ENCODE results near the gene MATN4.

DNA sequence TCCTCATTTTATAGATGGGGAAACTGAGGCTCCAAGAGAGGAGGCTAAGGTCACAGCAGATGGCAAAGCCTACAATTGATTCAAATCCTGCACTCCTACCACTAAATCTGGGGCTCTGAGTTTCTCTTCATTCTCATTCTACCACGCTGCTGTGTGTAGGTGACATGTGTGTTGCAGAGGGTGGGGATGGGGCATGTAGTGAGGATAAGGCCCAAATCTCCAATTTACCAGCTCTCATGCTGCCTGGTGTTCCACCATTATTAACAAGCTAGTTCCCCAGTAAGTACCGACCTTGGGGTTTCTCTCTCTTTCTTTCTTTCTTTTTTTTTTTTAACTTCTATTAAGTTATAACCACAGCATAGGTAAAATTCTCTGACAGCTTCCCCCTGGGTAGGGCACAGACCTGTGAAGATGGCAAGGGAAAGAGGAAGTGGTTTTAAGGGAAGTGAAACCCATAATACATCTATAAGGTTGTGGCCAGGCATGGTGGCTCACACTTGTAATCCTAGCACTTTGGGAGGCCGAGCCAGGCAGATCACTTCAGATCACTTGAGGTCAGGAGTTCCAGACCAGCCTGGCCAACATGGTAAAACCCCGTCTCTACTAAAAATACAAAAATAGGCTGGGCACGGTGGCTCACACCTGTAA lies 13.0 kb upstream of the MATN4 start:
- TF ChIP-seq CTCF (IDR thresholded peaks at IDR 0.05) (no peak), POLR2A (IDR thresholded peaks at IDR 0.05) (no peak)

All from uterus (tissue), 2 donors.